Stimulated activated CD4-positive, alpha-beta T cell treated with anti-CD3 and anti-CD28 coated beads, TNF-alpha, amount 100 ng/mL, for 4 hours (primary cell): ENCODE data around the gene PRRT1.
"Not testable (repeated sequence)": the region's sequence is repeated elsewhere in the genome, so short reads cannot be mapped to it uniquely, and the experiment has no call there.

Source experiments
- DNase-seq, 3 experiments: peaks; one replicate each; pipeline ENCODE4 v3.0.0-alpha.2; 2020; ENCODE audit warnings: low read depth in 3 of 3

The PRRT1 gene

DNA sequence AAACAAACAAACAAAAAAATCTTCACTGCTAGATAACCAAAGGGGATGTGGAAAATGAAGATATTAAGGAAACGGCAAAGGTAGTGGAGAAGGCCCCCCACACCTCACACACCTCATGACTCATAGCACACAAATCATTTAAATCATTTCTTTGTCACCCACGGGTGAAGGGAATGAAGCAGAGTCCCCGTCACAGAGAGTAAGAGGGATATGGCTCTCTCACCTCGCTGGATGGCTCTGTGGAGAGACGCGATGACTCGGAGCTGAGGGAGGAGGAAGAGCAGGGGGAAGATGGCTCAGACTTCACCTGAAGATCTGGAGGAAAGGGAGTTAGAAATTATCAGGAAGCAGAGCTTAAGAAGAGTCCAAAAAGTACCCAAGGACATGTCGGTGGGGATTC, 24.9 kb downstream of the PRRT1 start:
- DNase-seq, result no peak

DNA sequence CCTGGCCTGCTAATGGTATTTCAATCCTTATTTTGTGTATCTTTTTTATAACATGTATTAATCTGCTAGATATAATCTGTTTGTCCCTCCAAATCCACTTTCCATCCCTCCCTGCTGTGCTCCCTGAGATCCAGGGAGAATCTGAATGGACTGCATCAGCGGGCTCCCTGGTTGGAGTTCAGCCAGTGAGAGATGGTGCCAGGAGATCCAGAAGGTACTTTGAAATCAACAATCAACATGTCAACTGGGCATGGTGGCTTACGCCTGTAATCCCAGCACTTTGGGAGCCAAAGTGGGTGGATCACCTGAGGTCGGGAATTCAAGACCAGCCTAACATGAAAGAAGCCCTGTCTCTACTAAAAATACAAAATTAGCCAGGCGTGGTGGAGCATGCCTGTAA, 28.1 kb downstream of the PRRT1 start:
- no peak for DNase-seq

DNA sequence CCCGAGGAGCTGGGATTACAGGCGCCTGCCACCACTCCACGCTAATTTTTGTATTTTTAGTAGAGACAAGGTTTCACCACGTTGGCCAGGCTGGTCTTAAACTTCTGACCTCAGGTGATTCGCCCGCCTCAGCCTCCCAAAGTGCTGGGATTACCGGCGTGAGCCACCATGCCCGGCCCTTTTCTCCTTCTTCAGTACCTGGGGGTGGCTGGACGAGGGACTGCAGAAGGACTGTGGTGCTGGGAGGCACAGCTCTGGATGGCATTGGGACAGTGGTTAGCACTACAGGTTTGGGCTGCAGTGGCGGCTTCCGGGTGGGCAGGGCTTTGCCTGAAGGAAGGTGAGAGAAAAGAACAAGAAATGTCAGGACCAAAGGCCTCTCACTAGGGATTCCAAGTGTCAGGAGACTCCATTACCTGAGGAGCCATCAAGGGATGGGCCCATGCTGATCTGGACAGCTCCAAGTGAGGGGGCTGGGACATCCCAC, 31.1 kb downstream of the PRRT1 start:
- DNase-seq, result no peak

DNA sequence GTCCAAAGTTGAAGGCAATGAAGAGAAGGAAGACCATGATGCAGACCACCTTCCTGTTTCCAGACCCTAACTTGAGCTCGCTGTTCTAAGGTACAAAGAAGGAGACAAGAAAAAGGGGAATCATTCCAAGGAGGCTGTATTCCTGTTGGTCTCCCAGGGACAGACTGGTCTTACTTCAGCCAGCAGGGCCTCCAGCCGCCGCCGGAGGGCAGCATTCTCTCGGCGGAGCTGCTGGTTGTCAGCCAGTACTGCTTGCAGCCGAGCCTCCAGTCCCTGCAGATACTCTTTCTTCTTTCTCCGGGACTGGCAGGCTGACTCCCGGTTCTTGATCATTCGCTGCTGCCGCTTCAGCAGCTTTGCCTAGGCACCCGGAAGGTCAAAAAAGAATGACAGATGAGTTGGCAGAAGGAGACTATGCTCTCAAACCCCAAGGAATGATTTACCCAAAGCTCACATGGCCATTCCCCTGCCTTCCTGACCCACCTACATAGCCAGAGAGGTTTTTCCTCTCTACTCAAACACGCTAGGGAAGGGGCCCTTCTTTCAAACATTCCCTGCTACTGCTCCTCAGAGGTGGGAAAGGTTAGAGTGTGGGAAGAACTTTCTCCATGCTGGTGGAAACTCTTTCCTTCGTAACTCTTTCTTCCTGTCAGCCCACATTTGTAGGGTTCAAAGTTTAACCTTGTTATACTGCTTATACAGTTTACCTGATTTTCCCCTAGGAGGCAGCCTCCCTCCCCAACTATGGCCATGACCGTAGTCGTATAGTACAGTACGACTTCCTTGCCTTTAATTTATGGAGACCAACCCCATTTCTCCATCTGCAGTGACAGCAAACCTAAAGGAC, 32.7 kb downstream of the PRRT1 start:
- peak; percentile 40 to 48 (median 44) for DNase-seq

- no peak for DNase-seq
Observed at GRCh38 chr6:32117461-32117860, 34.3 kb downstream of the PRRT1 start.

DNA sequence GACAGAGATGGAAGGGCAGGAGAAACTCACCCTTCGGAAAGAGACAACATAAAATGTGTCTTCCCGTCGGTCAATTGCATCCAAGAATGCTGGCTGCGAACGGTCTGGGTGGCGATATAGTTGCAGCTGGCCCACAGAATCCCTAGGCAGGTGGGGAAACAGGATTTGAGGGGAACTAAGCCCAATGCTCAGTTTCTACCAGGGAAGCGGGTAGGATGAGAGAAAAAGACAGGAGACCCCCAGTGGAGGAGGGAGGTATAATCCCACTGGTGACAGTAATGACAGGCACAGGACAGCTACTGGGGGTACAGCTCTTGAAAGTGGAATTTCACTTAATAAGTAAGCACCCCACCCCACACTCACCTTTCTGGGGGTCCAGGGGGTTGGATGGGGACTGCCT, 35.1 kb downstream of the PRRT1 start:
- DNase-seq, result no peak

GRCh38 chr6:32115623-32116022, 36.1 kb downstream of the PRRT1 start:
- DNase-seq, result no peak

DNA sequence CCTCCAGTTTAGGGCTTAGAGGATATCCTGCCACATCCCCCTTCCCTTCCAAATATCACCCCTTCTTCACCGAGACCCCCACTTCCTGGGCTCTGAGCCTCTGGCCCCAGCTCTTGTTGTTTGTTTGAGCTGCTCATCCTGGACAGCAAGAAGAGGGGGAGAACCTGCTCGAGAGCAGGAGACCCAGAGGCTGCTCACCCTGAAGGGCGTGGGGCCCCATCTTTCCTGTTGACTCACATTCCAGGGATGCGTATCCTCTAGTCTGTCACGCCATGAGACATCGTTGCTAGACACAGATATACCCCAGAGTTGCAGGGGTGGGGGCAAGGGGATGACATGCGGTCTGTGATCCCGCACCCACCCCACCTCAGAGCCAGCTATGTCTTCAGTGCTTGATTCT, 36.9 kb downstream of the PRRT1 start:
- DNase-seq, result no peak

GRCh38 chr6:32113386-32114352, 38.1 kb downstream of the PRRT1 start:
- DNase-seq, result no peak

DNA sequence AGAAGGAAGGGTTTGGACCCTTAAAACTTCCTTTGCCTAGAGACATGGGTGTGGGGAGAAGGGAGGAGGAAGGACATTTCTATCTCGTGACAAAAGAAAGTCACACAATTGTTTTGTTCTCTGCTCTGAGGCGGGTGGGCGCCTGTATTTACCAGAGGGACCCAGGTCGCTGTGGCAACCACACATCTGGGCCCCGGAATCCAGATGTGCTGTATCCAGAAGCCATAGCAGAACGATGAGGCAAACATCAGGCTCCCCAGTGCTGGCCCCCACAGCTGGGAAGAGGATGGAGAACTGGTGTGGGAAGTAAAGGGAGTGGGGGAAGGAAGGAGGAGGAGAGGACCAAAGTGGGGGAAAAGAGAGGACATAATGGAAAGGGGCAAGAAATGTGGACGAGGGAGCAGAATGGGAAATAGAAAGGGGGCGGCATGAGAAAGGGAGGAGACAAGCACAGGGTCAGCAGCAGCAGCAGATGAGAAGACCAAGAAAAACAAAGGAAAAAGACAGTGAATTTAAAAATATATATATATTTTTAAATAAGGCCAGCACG, 39.2 kb downstream of the PRRT1 start:
- DNase-seq, result no peak

DNA sequence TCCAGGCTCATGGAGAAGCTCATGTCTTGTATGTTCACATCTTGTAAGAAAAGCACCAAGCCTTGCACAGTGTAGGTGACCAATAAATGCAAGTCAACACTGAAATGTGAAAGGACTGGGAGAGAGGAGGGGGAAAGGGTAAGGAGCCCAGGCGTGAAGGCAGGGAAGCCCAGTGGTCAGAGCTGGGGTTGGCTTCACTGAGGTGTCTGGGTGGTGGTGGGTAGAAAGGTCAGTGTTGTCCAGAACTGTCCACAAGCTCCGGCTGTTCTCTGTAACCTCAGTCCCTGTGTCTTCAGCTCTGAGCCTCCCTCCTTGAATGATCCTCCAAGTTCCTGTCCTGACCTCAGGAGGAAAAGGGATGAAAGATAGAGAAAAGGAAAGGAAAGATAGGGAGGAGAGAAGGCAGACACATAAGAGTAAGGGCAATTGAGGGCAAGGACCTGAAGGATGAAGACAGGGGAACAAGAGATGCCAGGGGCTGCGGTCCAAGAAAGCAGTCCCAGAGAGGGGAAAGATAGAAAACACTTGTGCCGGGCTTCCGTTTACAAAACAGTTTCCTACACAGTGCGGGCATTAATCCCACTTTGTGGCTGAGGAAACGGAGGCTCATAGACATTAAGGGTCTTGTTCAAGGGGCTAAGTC, 40.2 kb downstream of the PRRT1 start:
- no peak for DNase-seq

GRCh38 chr6:32110632-32111031, 41.1 kb downstream of the PRRT1 start:
- DNase-seq, result no peak

- DNase-seq, result no peak
Observed at GRCh38 chr6:32109765-32110160, 42.0 kb downstream of the PRRT1 start.

DNA sequence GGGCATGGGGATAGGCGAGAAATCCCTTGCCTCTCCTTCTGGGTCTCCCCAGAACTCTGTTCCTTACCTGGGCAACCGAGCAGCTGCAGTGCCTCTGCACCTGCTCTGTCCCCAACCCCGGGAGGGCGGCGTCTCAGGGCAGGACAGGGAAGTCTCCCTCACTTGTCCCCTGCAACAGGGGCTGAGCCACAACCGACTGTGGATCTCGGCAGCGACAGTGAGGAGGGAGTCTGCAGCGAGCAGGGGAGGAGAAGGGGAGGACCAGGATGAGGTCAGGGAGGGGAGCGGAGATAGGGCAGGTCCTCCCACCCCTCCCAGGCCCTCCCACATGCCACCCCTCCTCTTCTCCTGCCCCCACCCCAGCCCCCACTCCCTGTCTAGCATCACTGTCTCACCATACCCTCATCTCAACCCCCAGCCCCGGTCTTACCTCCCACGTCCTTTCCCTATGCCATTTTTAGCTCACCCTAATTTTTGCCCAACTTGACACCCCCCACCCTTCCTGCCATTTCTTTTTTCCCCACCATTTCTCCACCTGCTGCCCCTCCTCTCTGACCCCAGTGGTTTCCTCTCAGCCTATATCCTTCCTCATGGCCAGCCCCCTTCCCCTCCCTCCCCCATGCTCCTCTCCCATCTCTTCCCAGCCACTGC, 42.5 kb downstream of the PRRT1 start, which contains the start of gene TNXB:
TSS of gene TNXB (minus strand) at position 225 of the 651 bp plus-strand sequence. CDS start 11,140 bp downstream, outside the sequence.
- DNase-seq, result no peak

DNA sequence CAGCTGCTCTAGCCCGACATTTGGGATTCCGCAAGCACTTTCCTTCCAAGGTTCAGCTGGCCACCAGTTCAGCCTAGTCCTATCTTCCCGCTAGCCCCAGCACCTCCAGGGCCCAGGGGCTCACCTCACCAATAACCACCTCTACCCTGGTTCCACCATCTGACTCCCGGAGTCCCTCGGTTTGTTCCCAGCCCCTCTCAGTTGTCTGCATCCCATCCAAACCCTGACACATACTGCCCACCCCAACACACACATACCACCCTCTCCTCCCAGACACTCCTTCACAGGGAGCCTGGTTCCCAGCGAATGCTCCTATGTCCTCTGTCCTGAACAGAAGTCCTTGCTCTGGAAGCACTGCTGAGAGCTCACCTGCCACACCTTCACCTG, 43.0 kb downstream of the PRRT1 start:
- DNase-seq, result no peak

GRCh38 chr6:32108094-32108627, 43.6 kb downstream of the PRRT1 start:
- DNase-seq, result no peak

- DNase-seq, result no peak
Observed at GRCh38 chr6:32107406-32107805, 44.3 kb downstream of the PRRT1 start.

DNA sequence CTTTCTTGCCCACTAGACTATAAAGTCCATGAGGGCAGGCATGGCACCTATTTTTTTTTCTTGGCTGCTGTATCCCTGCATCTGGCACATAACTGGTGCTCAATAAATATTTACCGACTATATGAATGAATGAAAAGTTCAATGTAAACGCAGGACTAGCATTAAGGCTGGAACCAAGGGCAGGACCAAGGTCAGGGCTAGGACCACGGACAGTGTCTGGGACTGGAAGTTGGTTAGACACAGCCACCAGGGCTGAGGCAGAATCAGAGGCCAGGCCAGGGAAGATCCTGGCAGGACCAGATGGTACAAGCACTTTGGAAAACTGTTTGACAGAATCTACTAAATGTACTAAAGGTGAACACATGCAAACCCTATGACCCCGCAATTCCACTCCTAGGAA, 46.3 kb downstream of the PRRT1 start:
- no peak for DNase-seq

GRCh38 chr6:32102255-32102654, 49.5 kb downstream of the PRRT1 start:
- no peak for DNase-seq

DNA sequence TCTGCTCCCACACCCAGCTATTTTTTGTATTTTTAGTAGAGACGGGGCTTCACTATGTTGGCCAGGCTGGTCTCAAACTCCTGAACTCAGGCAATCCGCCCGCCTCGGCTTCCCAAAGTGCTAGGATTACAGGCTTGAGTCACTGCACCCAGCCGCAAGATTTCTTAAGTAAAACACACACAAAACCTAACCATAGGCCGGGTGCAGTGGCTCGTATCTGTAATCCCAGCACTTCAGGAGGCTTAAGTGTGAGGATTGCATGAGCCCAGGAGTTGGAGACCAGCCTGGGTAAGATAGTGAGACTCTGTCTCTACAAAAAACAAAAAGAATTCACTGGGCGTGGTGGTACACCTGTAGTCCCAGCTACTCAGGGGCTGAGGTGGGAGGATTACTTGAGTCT, 51.5 kb downstream of the PRRT1 start:
- not testable (repeated sequence) for DNase-seq
